Glomerular endothelial cell (primary cell): Measurements from ENCODE around the gene RBMY1A1. TPM values are rescaled to one million over a fixed set of nuclear protein-coding genes. Genes with fewer than 3 reads are reported as not detected.
"Not testable (repeated sequence)": the region's sequence is repeated elsewhere in the genome, so short reads cannot be mapped to it uniquely, and the experiment has no call there.

Experiments
- DNase-seq: peaks from one replicate; pipeline ENCODE4 v3.0.0-alpha.2; 2011; ENCODE audit warnings: low read depth, low spot score; ENCODE audit errors: extremely low read depth
- total RNA-seq: library from RNA; depleted of rRNA; stranded (reverse); fragments of >200 nt; gene quantifications from 2 replicates; pipeline ENCODE4 v1.2.3, GENCODE V29; 2015

Gene RBMY1A1
- total RNA-seq = not detected in 2 replicates

DNA sequence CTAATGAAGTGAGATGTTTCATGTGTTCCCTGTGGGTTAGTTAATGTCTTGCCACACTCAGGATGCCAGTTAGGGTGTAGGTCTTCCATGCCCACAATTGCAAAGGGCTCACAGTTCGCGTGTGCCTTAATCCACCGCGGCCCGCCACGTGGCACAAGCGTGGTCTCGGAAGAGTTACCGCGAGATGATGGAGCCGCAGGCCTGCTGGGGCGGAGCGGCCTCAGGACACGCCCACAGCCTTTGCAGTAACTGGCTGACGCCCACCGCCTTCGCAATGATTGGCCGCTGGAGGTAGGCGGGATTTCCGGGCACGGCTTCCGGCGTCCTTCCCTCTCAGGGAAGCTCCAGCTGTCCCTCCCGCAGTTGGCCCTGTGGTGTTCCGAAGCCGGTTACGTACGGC lies at the start of gene RBMY1A1:
Gene RBMY1A1, plus strand, starts transcription at position 301 of the 400 bp plus-strand sequence. CDS start 2,013 bp downstream, outside the sequence.
- not testable (repeated sequence) for DNase-seq

DNA sequence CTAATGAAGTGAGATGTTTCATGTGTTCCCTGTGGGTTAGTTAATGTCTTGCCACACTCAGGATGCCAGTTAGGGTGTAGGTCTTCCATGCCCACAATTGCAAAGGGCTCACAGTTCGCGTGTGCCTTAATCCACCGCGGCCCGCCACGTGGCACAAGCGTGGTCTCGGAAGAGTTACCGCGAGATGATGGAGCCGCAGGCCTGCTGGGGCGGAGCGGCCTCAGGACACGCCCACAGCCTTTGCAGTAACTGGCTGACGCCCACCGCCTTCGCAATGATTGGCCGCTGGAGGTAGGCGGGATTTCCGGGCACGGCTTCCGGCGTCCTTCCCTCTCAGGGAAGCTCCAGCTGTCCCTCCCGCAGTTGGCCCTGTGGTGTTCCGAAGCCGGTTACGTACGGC lies 23.6 kb upstream of the RBMY1A1 start, which contains the start of gene RBMY1B:
Gene RBMY1B, plus strand, starts transcription at position 301 of the 400 bp plus-strand sequence. CDS start 2,013 bp downstream, outside the sequence.
- DNase-seq = not testable (repeated sequence)

GRCh38 chrY:21559316-21559984 lies 24.8 kb downstream of the RBMY1A1 start:
- not testable (repeated sequence) for DNase-seq

DNA sequence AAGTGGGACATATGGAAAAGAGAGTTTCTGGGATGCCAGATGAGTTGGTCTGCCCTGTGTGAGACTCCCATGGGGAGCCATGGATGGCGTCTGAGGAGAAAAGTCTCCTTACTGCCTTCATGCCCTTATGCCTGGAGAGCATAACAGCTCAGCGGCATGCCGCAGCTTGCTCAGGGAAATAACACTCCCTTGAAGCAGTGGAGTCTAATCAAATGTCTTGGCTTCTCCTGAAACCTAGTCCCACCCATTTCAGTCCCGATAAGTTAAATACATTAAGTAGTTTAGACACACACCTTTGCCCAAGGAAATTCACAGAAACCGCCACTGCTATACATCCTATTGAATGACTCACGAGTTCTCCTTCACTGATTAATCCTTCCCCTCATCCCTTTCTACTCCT lies 50.8 kb downstream of the RBMY1A1 start:
- DNase-seq = no peak

- not testable (repeated sequence) for DNase-seq
These were observed 51.8 kb downstream of the RBMY1A1 start for GRCh38 chrY:21586454-21586853.

- no peak for DNase-seq
These were observed 57.4 kb downstream of the RBMY1A1 start for GRCh38 chrY:21592059-21592458.

- not testable (repeated sequence) for DNase-seq
These were observed 61.6 kb downstream of the RBMY1A1 start for GRCh38 chrY:21596287-21596686.

Other genes starting within 250 kb of the RBMY1A1 start
- gene RBMY1B, start 23.5 kb upstream of the RBMY1A1 start, total RNA-seq = not detected in 2 replicates